Mesenchymal stem cell (in vitro differentiated cells and primary cell): ENCODE measurements around the gene MCUB.

Source experiments
- DNase-seq: peaks from one replicate; pipeline ENCODE4 v3.0.0-alpha.2; 2013
- H2AFZ ChIP-seq: one replicate; pipeline ENCODE4 v1.6.1; 2013; ENCODE audit warnings: low read depth, mild to moderate bottlenecking, control low read depth, inconsistent platforms, low read length, moderate library complexity
- H2AK5ac ChIP-seq: 2 replicates; pipeline ENCODE4 v1.6.1; 2013; ENCODE audit warnings: low read length, moderate library complexity, mild to moderate bottlenecking, inconsistent platforms; ENCODE audit not compliant: severe bottlenecking
- H2BK120ac ChIP-seq: one replicate; pipeline ENCODE4 v1.6.1; 2013; ENCODE audit warnings: low read depth, mild to moderate bottlenecking, inconsistent platforms, low read length, moderate library complexity
- H2BK12ac ChIP-seq, 2 experiments: one replicate each; pipeline ENCODE4 v1.6.1; 2013; ENCODE audit warnings: inconsistent platforms in 2 of 2, low read length in 2 of 2, mild to moderate bottlenecking in 2 of 2, moderate library complexity in 2 of 2, control low read depth in 1 of 2
- H2BK15ac ChIP-seq: one replicate; pipeline ENCODE4 v1.6.1; 2013; ENCODE audit warnings: mild to moderate bottlenecking, low read depth, inconsistent platforms; ENCODE audit not compliant: poor library complexity, severe bottlenecking
- H2BK5ac ChIP-seq: 2 replicates; pipeline ENCODE4 v1.6.1; 2013; ENCODE audit warnings: low read depth, mild to moderate bottlenecking, low read length, control low read depth, inconsistent platforms; ENCODE audit not compliant: poor library complexity, severe bottlenecking
- H3K14ac ChIP-seq, 2 experiments: one replicate each; pipeline ENCODE4 v1.6.1; 2013; ENCODE audit warnings: inconsistent platforms in 2 of 2, low read length in 2 of 2, control low read depth in 1 of 2, mild to moderate bottlenecking in 1 of 2, moderate library complexity in 1 of 2
- H3K18ac ChIP-seq, 2 experiments: one replicate each; pipeline ENCODE4 v1.6.1; 2013; ENCODE audit warnings: inconsistent platforms in 2 of 2, low read length in 2 of 2, control low read depth in 1 of 2, low read depth in 1 of 2, mild to moderate bottlenecking in 1 of 2
- H3K23ac ChIP-seq, 2 experiments: one replicate each; pipeline ENCODE4 v1.6.1; 2013; ENCODE audit warnings: inconsistent platforms in 2 of 2, low read length in 2 of 2, mild to moderate bottlenecking in 2 of 2, moderate library complexity in 2 of 2, control low read depth in 1 of 2
- H3K27ac ChIP-seq: 2 replicates; pipeline ENCODE4 v1.5.1; 2013; ENCODE audit warnings: mild to moderate bottlenecking, moderate library complexity, low read length, control low read depth, inconsistent platforms; ENCODE audit not compliant: poor library complexity, severe bottlenecking
- H3K27me3 ChIP-seq, 2 experiments: 2 replicates each; pipeline versions ENCODE4 v1.6.1 to v1.7.0; 2013; ENCODE audit warnings: low read length in 2 of 2, mild to moderate bottlenecking in 2 of 2, moderate library complexity in 2 of 2, control low read depth in 1 of 2, inconsistent platforms in 1 of 2; ENCODE audit not compliant: control insufficient read depth in 1 of 2, insufficient read depth in 1 of 2
- H3K36me3 ChIP-seq, 2 experiments: 2 replicates each; pipeline versions ENCODE4 v1.6.1 to v1.7.0; 2013; ENCODE audit warnings: low read length in 2 of 2, control low read depth in 1 of 2, inconsistent platforms in 1 of 2, low read depth in 1 of 2, mild to moderate bottlenecking in 1 of 2; ENCODE audit not compliant: insufficient read depth in 2 of 2, control insufficient read depth in 1 of 2
- H3K4ac ChIP-seq, 2 experiments: one replicate each; pipeline ENCODE4 v1.6.1; 2013; ENCODE audit warnings: inconsistent platforms in 2 of 2, low read length in 2 of 2, mild to moderate bottlenecking in 2 of 2, moderate library complexity in 2 of 2, control low read depth in 1 of 2, low read depth in 1 of 2
- H3K4me1 ChIP-seq: 2 replicates; pipeline ENCODE4 v1.6.1; 2013; ENCODE audit warnings: low read depth, low read length, control low read depth; ENCODE audit not compliant: control insufficient read depth, insufficient read depth
- H3K4me2 ChIP-seq: 2 replicates; pipeline ENCODE4 v1.6.1; 2013; ENCODE audit warnings: low read length, mild to moderate bottlenecking, inconsistent platforms; ENCODE audit not compliant: poor library complexity, severe bottlenecking
- H3K4me3 ChIP-seq, 2 experiments: 2 replicates each; pipeline versions ENCODE4 v1.5.1 to v1.7.0; 2013; ENCODE audit warnings: low read length in 2 of 2, mild to moderate bottlenecking in 2 of 2, control low read depth in 1 of 2, low read depth in 1 of 2; ENCODE audit not compliant: insufficient read depth in 1 of 2
- H3K79me1 ChIP-seq: replicated peaks from 2 replicates; pipeline ENCODE4 v1.6.1; 2013; ENCODE audit warnings: mild to moderate bottlenecking, control low read depth, low read length, inconsistent platforms; ENCODE audit not compliant: poor library complexity, severe bottlenecking
- H3K9ac ChIP-seq: 2 replicates; pipeline ENCODE4 v1.7.0; 2013; ENCODE audit warnings: mild to moderate bottlenecking, low read length, moderate library complexity
- H3K9me3 ChIP-seq: 2 replicates; pipeline ENCODE4 v1.7.0; 2013; ENCODE audit warnings: mild to moderate bottlenecking, low read length; ENCODE audit not compliant: control insufficient read depth
- H4K8ac ChIP-seq: one replicate; pipeline ENCODE4 v1.6.1; 2013; ENCODE audit warnings: inconsistent platforms, mild to moderate bottlenecking, low read length, moderate library complexity
- H4K91ac ChIP-seq: one replicate; pipeline ENCODE4 v1.6.1; 2013; ENCODE audit warnings: mild to moderate bottlenecking, low read length, inconsistent platforms
- WGBS: methylation state at CpG from one replicate; pipeline ENCODE4 v1.1.7; 2013; ENCODE audit warnings: mixed read lengths; 5-methylcytosine and 5-hydroxymethylcytosine counted together

Gene MCUB

GRCh38 chr4:109645874-109646710 is 86.0 kb downstream of the MCUB start:
- peak overlapping the region in 1 of 2 experiments; percentile 66 for H2BK12ac ChIP-seq
- no peak for DNase-seq
- peaks cover 9% of the 10 kb centered on the region for H3K9me3 ChIP-seq
- no peaks in the 10 kb centered on the region for H3K36me3 ChIP-seq
- H2BK120ac ChIP-seq: no peak overlapping the region
- H3K4me1 ChIP-seq: no peaks in the 10 kb centered on the region
- no peak overlapping the region for H3K27ac ChIP-seq
- no peak overlapping the region for H2AFZ ChIP-seq
- H3K14ac ChIP-seq: no peak overlapping the region
- no peak overlapping the region for H3K9ac ChIP-seq
- H4K91ac ChIP-seq: no peak overlapping the region
- H3K27me3 ChIP-seq: no peaks in the 10 kb centered on the region
- H3K4ac ChIP-seq: no peak overlapping the region
- H3K79me1 ChIP-seq: peaks cover 2% of the 10 kb centered on the region
- no peak overlapping the region for H4K8ac ChIP-seq
- no peak overlapping the region for H3K23ac ChIP-seq
- no peak overlapping the region for H3K4me3 ChIP-seq
- no peak overlapping the region for H3K18ac ChIP-seq
- no peak overlapping the region for H3K4me2 ChIP-seq
- H2BK15ac ChIP-seq: no peak overlapping the region
- H2BK5ac ChIP-seq: no peak overlapping the region
- H2AK5ac ChIP-seq: no peak overlapping the region
- WGBS: 93% methylated on average over 7 of the region's 7 CpGs

GRCh38 chr4:109648266-109648996 is 88.4 kb downstream of the MCUB start:
- Histone ChIP-seq H3K18ac (no peak overlapping the region), H3K4ac (no peak overlapping the region), H3K9me3 (peaks cover 13% of the 10 kb centered on the region), H2AK5ac (no peak overlapping the region), H3K27me3 (no peaks in the 10 kb centered on the region), H2BK15ac (no peak overlapping the region), H3K4me2 (no peak overlapping the region), H3K23ac (no peak overlapping the region), H3K4me1 (no peaks in the 10 kb centered on the region), H3K9ac (no peak overlapping the region), H3K4me3 (no peak overlapping the region), H3K79me1 (peaks cover 3% of the 10 kb centered on the region), H3K27ac (no peak overlapping the region), H2BK12ac (no peak overlapping the region), H4K91ac (no peak overlapping the region), H3K14ac (no peak overlapping the region), H4K8ac (no peak overlapping the region), H3K36me3 (peaks cover 0 to 4% of the 10 kb centered on the region in 2 experiments), H2BK5ac (no peak overlapping the region), H2BK120ac (no peak overlapping the region), H2AFZ (no peak overlapping the region)
- 85% methylated on average over 3 of the region's 5 CpGs for WGBS
- DNase-seq: no peak

- no peak overlapping the region for H2AK5ac ChIP-seq
- WGBS: 100% methylated on average over 1 of the region's 2 CpGs
Measured at GRCh38 chr4:109648997-109649575, 89.0 kb downstream of the MCUB start.

DNA sequence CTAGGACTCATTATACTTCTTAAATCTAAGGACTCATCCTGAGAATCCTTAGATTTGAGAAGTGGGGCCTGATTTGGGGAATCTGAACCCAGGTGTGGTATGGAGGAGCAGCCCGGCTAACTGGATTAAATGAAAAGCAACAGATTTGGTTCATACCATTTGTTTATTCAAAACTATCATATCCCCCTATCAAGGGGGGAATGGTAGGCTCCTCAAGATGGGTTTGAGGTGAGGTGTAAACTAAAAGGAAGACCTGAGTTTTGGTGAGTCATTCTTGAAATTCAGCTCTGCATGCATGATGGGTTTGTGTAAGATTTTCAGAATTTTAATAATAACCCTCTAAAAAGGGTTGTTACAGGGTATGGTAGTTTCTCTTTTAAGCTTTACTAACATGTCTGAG is 89.8 kb downstream of the MCUB start:
- Histone ChIP-seq H3K23ac (no peak overlapping the region), H3K18ac (no peak overlapping the region), H3K79me1 (peaks cover 3% of the 10 kb centered on the region), H2BK15ac (no peak overlapping the region), H2BK12ac (no peak overlapping the region), H4K8ac (no peak overlapping the region), H2AFZ (no peak overlapping the region), H3K4ac (no peak overlapping the region), H2BK5ac (no peak overlapping the region), H4K91ac (no peak overlapping the region), H2AK5ac (no peak overlapping the region), H3K27me3 (no peaks in the 10 kb centered on the region), H3K4me3 (no peak overlapping the region), H3K36me3 (peaks cover 0 to 4% of the 10 kb centered on the region in 2 experiments), H3K4me1 (no peaks in the 10 kb centered on the region), H3K4me2 (no peak overlapping the region), H3K9ac (no peak overlapping the region), H3K14ac (no peak overlapping the region), H3K27ac (no peak overlapping the region), H3K9me3 (peaks cover 13% of the 10 kb centered on the region), H2BK120ac (no peak overlapping the region)
- no CpG with 5 or more reads among the region's 1 CpG for WGBS
- no peak for DNase-seq

More at GRCh38 chr4:109648997-109649575, 89.0 kb downstream of the MCUB start:
- Histone ChIP-seq H3K4me3 (no peak overlapping the region), H3K14ac (no peak overlapping the region), H3K4ac (no peak overlapping the region), H3K18ac (no peak overlapping the region), H2AFZ (no peak overlapping the region), H3K27me3 (no peaks in the 10 kb centered on the region), H3K36me3 (peaks cover 0 to 4% of the 10 kb centered on the region in 2 experiments), H2BK12ac (no peak overlapping the region), H3K23ac (no peak overlapping the region), H2BK5ac (no peak overlapping the region), H4K8ac (no peak overlapping the region), H3K4me1 (no peaks in the 10 kb centered on the region), H3K27ac (no peak overlapping the region), H2BK120ac (no peak overlapping the region), H4K91ac (no peak overlapping the region), H2BK15ac (no peak overlapping the region), H3K9me3 (peaks cover 13% of the 10 kb centered on the region), H3K4me2 (no peak overlapping the region), H3K9ac (no peak overlapping the region), H3K79me1 (peaks cover 3% of the 10 kb centered on the region)
- no peak for DNase-seq
